T-helper 2 cell treated with Interferon-gamma antibody and Interleukin-4, amounts not matched to agents 100 ng/mL and 5 ng/mL, for 36 hours (primary cell): ENCODE measurements around the gene INF2. TPM values are rescaled to one million over a fixed set of nuclear protein-coding genes. Genes with fewer than 3 reads are reported as not detected.

Experiments
- intact Hi-C: fragments of 100-400 bp; cut with micrococcal nuclease; formaldehyde crosslinking; loops from one replicate; pipeline ENCODE4 v1.15.1; 2023
- total RNA-seq: library from RNA; stranded (reverse); gene quantifications from 2 replicates; pipeline ENCODE4 v1.2.3, GENCODE V29; 2022

The INF2 gene
- total RNA-seq, 1 donor from 2014 or later = 169 TPM

GRCh38 chr14:104675447-104675846 lies 14.0 kb upstream of the INF2 start:
- intact Hi-C loops = no loop called here

GRCh38 chr14:104676130-104676693 lies 13.2 kb upstream of the INF2 start:
- intact Hi-C loops = loop anchor here (2.0 kb wide), 1 partner anchor 19 kb away; no protein-coding TSS in a partner anchor

DNA sequence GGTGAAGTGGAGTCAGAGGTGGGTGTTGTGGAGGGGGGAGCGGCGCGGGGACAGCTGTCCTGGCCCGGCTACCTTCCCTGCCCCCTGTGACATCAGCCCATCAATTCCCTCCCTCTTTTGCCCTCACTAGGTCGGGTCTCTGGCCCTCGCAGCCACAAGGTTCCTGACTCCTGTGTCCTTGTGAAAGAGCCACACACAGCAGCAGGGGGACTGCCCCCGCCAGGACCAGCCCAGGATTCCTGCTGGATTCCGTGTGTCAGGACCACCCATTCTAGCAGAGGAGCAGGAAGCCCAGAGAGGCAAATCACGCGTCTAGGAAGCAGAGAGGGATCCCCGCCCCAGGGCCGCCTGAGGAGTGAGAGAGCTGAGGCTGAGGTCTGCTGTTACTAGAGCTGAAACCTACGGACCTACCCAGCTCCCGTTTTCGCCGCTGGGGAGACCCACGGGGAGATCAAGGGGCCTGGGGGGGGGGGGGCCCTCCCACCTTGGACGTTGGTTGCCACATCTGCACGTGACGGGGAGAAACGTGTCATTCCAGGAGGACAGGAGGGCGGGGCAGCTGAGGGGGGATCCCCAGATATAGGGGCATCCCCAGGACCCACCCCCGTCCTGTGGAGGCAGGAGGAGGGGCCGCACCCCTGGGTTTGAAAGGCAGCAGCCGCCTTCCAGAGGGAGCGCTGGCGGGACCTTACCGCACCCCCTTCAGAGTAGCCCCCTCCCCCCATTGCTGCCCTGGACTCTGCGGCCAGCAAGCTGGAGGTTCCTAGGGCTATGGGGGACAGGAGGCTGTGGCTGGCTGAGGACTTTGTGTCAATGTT lies 12.5 kb upstream of the INF2 start:
- intact Hi-C loops = loop anchor here (2.0 kb wide), 1 partner anchor 18 kb away; no protein-coding TSS in a partner anchor

DNA sequence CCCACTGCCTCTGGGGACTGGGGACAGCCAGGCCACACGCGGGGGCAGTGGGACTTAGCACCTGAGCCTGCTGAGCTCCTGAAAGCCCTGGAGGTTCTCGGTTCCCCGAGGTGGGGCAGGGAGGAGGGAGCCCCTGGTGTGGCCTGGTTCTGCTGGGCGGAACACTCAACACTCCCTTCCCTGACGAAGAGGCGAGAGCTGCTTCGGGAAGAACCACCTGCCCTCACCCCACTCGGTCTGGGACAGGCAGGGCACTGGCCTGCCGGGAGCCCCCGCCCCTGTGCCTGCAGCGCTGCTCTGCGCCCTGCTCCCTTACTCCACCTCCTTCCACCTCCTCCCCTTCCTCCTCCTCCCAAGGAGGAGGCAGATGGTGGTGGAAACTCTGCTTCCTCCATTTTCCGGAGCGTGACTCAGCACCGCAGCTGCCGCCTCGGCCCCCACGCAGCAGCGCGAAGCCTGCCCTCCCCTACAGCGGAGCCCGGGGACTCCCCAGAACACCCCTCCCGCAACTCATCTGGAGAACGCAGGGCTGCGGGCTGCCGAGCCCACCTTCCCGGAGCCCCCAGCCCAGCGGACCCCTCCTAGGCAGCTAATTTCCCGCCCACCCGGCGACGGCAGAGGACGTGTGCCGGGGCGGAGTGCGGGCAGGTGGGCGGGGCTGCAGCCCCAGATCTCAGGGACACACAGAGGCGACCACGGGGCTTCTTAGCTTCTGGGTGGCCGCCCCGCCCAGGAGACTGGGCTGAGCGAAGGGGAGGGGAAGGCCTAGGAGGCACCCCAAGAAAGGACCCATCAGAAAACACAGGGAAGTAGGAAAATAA lies 11.7 kb upstream of the INF2 start:
- intact Hi-C loops = loop anchor here (2.0 kb wide), 1 partner anchor 17 kb away; no protein-coding TSS in a partner anchor

- intact Hi-C loops = no loop called here
Observed at GRCh38 chr14:104678346-104678745, 11.1 kb upstream of the INF2 start.

- intact Hi-C loops = no loop called here
Observed at GRCh38 chr14:104678901-104679705, 10.3 kb upstream of the INF2 start.

- intact Hi-C loops = no loop called here
Observed at GRCh38 chr14:104680056-104680805, 9.2 kb upstream of the INF2 start.

DNA sequence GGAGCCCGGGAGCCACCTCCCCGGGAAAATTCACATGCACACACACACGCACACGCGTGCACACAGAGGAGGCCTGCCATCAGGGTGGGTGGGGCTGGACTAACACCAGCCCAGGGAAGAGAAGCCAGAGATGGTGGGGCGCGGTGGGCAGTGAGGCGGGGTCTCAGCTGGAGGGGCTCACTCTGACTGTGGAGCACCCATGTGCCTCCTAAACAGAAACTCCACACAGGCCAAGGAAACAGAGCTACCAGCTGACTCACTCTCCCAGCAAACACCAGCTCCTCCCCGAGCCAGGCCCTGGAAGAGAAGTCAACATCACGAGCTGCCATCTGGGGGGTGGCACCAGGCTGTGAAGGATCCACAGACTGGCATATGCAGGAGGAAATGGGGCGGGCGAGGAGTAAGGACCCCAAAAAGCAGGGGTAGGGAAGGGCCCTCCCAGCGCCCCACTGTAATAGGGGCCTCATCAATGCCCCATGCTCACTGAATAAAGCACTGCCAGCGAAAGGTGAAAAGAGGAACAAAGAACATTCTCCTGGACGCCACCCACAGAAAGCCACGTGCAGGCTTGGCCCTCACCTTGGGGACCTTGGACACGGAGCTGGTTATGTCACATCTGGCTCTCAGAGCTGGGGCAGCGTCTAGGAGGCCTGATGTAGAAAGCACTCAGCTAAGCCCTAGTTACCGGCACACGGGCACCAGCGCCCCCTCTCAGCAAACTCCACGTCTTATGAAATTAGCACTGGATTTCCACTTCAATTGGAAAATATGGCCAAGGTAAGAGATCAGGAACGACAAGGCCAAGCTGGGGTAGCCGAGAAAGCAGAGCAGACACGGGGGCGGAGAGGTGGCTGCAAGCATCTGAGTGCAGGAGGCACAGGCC lies 8.4 kb upstream of the INF2 start:
- intact Hi-C loops = no loop called here

- intact Hi-C loops = no loop called here
Observed at GRCh38 chr14:104681689-104682074, 7.7 kb upstream of the INF2 start.

DNA sequence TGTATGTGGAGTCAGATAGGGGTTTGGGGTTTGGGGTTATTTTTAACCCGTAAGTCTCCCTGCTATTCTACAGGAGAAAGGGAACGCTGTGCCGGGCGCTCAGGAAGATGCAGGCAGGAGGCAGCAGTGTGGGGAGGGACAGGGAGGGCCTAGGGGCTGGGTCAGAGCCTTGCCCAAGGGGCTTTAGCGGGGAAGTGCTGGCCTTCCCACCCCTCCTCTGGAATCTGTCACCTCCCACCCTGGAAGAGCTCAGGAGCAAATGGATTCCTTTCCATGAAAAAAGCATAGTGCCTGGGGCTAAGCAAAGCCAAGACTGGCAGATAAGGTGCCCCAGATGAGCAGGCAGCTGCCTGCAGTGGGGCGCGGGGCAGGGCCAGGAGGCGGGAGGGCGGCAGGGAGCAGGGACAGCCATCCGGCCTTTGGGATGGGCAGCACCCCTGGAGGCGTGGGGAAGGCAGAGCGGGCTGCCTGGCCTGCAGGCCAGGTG lies 7.3 kb upstream of the INF2 start:
- intact Hi-C loops = no loop called here

DNA sequence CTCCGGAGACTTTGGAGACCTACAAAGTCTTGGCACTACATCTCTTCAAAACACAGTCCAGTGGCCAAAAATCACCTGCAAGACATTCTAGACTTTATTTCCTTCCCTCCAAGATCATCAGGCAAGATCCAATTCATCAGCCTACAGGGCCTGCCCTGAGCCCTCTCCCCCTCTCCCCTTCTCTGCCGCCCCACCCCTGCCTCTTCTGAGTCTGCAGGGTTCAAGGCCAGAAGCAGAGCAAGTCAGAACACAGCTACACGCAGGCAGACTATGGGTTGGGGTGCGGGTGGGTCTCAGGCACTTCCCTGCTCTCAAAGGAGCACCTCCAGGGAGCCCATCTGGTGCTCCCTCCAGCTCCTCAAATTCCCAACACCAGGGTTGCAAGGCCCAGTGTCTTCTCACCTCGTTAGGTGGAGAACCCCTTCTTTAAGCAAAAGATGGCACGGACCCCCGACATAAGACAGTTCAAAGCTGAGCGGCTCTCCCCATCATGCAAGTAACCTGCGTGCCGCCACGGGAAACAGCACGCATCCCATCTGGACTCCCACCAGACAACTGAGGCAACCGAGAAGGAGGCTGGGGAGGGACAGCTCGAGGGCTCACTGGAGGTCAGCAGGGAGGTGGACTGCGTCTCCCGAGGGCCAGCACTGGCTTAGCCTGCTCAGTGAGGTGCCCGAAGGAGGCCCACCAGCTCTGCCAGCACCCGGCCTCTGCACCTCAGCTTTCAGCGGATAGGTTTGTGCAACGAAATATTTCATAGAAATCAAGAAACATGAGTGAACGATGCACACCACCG lies 5.6 kb upstream of the INF2 start:
- intact Hi-C loops = no loop called here

GRCh38 chr14:104684449-104684821 lies 5.0 kb upstream of the INF2 start:
- intact Hi-C loops = no loop called here

DNA sequence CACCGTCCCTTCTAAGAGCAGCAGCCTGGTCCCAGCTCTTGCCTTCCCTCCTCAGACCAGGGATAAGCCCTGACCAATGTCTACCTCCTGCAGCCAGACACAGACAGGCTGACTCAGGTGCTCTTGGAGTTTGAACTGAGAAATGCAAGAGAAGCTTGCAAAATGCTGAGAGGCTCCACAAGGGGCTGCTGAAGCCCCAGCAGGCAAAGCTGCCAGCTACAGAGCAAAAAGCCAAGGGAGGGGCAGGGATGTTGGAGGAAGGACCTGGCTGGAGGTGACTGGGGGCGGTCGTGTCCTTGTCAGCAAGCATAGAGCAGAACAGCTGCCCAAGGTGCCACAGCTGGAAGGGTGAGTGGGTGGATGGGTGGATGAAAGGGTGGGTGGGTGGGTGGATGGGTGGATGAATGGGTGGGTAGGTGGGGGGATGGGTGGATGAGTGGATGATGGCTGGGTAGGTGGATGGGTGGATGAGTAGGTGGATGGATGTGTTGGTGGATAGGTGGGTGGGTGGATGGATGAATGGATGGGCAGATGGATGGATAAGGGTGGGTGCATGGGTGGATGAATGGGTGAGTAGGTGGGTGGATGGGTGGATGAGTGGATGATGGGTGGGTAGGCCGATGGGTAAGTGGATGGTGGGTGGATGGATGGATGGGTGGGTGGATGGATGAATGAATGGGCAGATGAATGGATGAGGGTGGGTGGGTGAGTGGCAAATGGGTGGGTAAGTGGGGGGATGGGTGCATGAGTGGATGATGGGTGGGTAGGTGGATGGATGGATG lies 4.0 kb upstream of the INF2 start:
- intact Hi-C loops = no loop called here

DNA sequence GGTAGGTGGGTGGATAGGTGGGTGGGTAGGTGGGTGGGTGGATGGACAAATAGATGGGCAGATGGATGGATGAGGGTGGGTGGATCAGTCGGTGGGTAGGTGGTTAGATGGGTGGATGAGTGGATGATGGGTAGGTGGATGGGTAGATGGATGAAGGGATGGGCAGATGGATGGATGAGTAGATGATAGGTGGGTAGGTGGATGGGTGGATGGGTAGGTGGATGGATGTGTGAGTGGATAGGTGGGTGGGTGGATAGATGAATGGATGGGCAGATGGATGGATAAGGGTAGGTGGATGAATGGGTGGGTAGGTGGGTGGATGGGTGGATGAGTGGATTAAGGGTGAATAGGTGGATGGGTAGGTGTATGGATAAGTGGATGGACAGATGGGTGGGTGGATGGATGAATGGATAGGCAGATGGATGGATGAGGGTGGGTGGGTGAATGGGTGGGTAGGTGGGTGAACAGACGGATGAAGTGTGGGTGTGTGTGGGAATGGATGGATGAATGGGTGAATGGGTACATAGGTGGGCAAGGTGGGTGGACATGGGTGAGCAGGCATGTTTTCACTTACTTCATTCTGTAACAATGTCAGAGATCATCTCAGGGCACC lies 3.3 kb upstream of the INF2 start:
- intact Hi-C loops = no loop called here

GRCh38 chr14:104686624-104687517 lies 2.5 kb upstream of the INF2 start:
- intact Hi-C loops = no loop called here
